ENCODE data around the gene LIN54. TPM values are rescaled to one million over a fixed set of nuclear protein-coding genes. Genes with fewer than 3 reads are reported as not detected.

The LIN54 gene
- total and polyA plus RNA-seq, 9 of the 15 experiments (the other 6 are each of a cell fraction or from before 2014, with no cell fraction given), result 2.2 to 22.5 (median 15.8) TPM

DNA sequence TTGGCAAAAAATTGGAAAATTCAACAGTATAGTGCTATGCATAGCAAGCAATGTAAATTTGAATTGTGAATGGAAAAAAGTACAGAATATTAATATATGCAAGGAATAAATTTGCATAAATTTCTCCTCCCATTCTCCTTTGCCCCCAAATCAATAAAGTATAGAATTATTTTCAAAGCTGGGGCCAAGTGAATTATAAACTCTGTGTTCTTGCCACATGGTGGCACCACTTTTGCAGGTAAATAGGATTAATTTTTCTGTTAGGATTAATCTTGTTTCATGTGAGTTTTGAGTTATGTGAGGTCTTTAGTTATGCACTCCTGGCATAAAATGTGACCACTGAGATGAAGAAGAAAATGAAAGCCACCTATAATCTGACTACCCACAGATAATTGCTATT lies 44.3 kb upstream of the LIN54 start:
- Histone ChIP-seq H3K27ac (ENCODE audit: extremely low read depth, low read depth, low read length) (no peak overlapping the region), H4K20me1 (replicated peaks; ENCODE audit: control insufficient read depth, insufficient read depth, low read length) (no peaks in the 10 kb centered on the region), H3K79me2 (ENCODE audit: control insufficient read depth, insufficient read depth, low read length) (no peaks in the 10 kb centered on the region), H3K27me3 (ENCODE audit: control insufficient read depth in 2 of 2, insufficient read depth in 2 of 2, low read length in 2 of 2) (no peaks in the 10 kb centered on the region), H3K4me3 (no peak overlapping the region), H3K36me3 (ENCODE audit: control insufficient read depth, insufficient read depth, low read length) (peaks cover 60% of the 10 kb centered on the region; the same call in 2 of the 3 replicates), H3K9ac (ENCODE audit: insufficient read depth in 1 of 2, low read depth in 2 of 2, low read length in 2 of 2) (no peak overlapping the region), H2AFZ (ENCODE audit: low read depth, low read length) (no peak overlapping the region), H3K4me2 (ENCODE audit: insufficient read depth, low read length) (no peak overlapping the region), H3K4me1 (replicated peaks in 1 of 2; ENCODE audit: control insufficient read depth in 2 of 2, insufficient read depth in 2 of 2, low read length in 2 of 2) (no peaks in the 10 kb centered on the region), H3K9me1 (ENCODE audit: control insufficient read depth, insufficient read depth, low read length) (no peaks in the 10 kb centered on the region), H3K9me3 (replicated peaks; ENCODE audit: control insufficient read depth, insufficient read depth, low read depth, low read length) (no peaks in the 10 kb centered on the region)
- ChIA-PET CTCF (ENCODE audit: low intra/inter-chr PET ratio) (interaction anchor here (0.8 to 1.0 kb wide), 2 partner anchors 198 to 228 kb away, joined by 3 read pairs; no protein-coding TSS in a partner anchor), POLR2A (interaction anchor here (0.8 kb wide), 1 partner anchor 15 kb away, joined by 3 read pairs; no protein-coding TSS in a partner anchor)
- DNase-seq (ENCODE audit: extremely low read depth in 1 of 4, low spot score in 3 of 4) (no peak), FAIRE-seq (no peak), ATAC-seq (no peak)
- no TSS peak for BruUV-seq (replicated peaks)
- TF ChIP-seq ZNF699 (CRISPR knock-in tag; IDR thresholded peaks at IDR 0.05; ENCODE audit: insufficient replicate concordance), result no peak
- TF ChIP-seq, protein P1, sequence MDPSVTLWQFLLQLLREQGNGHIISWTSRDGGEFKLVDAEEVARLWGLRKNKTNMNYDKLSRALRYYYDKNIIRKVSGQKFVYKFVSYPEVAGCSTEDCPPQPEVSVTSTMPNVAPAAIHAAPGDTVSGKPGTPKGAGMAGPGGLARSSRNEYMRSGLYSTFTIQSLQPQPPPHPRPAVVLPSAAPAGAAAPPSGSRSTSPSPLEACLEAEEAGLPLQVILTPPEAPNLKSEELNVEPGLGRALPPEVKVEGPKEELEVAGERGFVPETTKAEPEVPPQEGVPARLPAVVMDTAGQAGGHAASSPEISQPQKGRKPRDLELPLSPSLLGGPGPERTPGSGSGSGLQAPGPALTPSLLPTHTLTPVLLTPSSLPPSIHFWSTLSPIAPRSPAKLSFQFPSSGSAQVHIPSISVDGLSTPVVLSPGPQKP (CRISPR knock-in tag; IDR thresholded peaks at IDR 0.05), result no peak
- TF ChIP-seq RAD21 (CRISPR knock-in tag; conservative IDR thresholded peaks at IDR 0.05 in 1 of 2, IDR thresholded peaks at IDR 0.05 in 1 of 2), result peak in 1 of 2 experiments; percentile 24; a peak in 1 of 4 replicates
- TF ChIP-seq, protein P2, sequence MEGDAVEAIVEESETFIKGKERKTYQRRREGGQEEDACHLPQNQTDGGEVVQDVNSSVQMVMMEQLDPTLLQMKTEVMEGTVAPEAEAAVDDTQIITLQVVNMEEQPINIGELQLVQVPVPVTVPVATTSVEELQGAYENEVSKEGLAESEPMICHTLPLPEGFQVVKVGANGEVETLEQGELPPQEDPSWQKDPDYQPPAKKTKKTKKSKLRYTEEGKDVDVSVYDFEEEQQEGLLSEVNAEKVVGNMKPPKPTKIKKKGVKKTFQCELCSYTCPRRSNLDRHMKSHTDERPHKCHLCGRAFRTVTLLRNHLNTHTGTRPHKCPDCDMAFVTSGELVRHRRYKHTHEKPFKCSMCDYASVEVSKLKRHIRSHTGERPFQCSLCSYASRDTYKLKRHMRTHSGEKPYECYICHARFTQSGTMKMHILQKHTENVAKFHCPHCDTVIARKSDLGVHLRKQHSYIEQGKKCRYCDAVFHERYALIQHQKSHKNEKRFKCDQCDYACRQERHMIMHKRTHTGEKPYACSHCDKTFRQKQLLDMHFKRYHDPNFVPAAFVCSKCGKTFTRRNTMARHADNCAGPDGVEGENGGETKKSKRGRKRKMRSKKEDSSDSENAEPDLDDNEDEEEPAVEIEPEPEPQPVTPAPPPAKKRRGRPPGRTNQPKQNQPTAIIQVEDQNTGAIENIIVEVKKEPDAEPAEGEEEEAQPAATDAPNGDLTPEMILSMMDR (IDR thresholded peaks at IDR 0.05 in 2 of 3, conservative IDR thresholded peaks at IDR 0.05 in 1 of 3; ENCODE audit: insufficient read depth in 2 of 3, low read depth in 1 of 3, low read length in 3 of 3), result peak in 1 of 3 experiments; percentile 23; a peak in 2 of 6 replicates
- TF ChIP-seq, protein P3, sequence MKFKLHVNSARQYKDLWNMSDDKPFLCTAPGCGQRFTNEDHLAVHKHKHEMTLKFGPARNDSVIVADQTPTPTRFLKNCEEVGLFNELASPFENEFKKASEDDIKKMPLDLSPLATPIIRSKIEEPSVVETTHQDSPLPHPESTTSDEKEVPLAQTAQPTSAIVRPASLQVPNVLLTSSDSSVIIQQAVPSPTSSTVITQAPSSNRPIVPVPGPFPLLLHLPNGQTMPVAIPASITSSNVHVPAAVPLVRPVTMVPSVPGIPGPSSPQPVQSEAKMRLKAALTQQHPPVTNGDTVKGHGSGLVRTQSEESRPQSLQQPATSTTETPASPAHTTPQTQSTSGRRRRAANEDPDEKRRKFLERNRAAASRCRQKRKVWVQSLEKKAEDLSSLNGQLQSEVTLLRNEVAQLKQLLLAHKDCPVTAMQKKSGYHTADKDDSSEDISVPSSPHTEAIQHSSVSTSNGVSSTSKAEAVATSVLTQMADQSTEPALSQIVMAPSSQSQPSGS (CRISPR knock-in tag; IDR thresholded peaks at IDR 0.05), result no peak
- TF ChIP-seq MAX (CRISPR knock-in tag; IDR thresholded peaks at IDR 0.05), result no peak
- in situ Hi-C loops (cut with MboI), result no loop called here
- intact Hi-C loops (cut with micrococcal nuclease), result no loop called here
